Glomerular visceral epithelial cell (primary cell): ENCODE data around the gene PPP1R8.
"Not testable (repeated sequence)": the region's sequence is repeated elsewhere in the genome, so short reads cannot be mapped to it uniquely, and the experiment has no call there.

Experiments used
- DNase-seq: peaks from one replicate; pipeline ENCODE4 v3.0.0-alpha.2; 2016; ENCODE audit errors: extremely low spot score

The PPP1R8 gene

DNA sequence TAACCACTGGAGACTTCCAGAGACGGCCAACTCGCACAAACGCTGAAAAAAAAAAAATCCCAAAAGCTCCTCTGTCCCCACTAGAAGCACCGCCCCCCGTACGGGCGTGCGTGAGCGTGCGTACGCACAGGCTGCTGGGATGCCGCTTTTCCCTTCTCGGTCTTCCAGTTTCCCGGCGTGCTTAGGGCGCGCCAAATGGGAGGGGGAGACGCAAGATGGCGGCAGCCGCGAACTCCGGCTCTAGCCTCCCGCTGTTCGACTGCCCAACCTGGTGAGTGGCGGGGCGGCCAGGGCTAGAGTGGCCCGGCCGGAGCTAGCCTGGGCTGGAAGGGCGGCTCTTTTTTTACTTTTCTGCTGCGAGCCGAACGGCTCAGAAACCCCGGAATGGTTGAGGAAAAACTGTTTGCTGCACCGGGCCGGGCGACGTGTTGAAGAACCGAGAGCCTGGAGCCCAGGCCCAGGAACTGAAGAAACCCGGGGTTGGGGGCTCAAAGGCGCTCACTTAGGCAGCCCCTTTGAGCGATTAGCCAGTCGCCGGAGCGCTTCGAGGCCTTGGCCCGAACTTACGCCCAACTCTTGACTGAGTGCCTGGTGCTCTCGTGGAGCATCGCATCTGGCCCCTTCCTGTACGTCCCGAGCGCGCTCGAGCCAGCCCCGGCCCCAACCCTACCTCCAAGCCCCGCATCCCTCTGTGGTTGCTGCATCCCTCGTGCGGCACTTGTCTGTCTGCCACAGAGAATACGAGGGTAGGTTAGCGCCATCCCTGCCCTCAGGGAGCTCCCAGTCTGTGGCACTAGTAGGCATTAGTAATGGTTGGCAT, at the start of gene PPP1R8:
TSS of gene PPP1R8 (plus strand) at position 162 of the 820 bp plus-strand sequence. CDS start at position 216, 54 bp downstream.
- DNase-seq: peak; percentile 95

- DNase-seq: no peak
Measured at GRCh38 chr1:27782950-27783349, 47.6 kb upstream of the PPP1R8 start.

DNA sequence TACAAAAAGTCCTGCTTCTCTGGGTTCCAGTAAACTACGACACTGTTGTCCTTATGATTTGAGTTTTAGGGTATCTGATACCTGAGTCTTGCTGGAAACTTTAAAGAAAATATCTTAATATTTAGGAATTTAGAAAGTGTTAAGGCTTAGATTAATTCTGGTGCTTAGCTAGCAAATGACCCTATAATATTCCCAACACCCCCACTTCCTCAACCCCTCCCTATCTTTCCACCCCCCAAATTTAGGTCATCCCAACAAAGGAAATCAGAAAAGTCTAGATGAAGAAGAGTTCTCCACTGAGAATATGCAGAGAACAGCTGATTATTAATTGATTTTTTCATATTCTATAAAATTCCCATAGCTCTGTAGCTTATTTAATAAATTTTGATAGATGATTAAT, 45.9 kb upstream of the PPP1R8 start:
- no peak for DNase-seq

DNA sequence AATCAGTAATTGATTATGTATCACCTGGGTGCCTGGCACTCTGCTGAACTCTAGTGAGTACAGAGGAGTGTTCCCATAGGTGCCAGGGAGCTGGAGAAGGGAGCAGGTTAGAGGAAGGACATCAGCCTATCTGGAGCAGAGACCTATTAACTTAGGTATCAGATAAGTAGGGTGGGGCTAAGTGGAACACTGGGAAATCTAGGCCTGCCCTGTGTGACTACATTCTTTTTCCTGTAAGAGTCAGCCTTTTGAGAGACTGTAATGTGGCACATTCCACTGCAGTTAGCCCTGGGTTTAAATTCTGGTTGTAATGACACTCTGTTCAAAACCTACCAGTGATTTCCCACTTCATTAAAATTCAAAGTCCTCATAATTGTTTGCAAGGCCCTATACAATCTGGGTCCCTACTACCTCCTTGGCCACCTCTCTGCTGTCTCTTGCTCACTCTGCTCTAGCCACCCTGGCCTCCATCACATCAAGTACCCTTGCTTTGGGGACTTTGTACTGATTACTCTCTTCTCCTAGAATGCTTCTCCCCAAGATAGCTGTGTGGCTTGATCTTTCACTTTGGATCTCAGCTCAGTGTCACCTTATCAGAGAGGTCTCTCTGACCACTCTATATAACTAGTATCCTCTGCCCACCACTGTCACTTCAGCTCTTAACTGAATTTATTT, 44.7 kb upstream of the PPP1R8 start:
- DNase-seq: peak; percentile 8

- no peak for DNase-seq
Measured at GRCh38 chr1:27787895-27788294, 42.7 kb upstream of the PPP1R8 start.

DNA sequence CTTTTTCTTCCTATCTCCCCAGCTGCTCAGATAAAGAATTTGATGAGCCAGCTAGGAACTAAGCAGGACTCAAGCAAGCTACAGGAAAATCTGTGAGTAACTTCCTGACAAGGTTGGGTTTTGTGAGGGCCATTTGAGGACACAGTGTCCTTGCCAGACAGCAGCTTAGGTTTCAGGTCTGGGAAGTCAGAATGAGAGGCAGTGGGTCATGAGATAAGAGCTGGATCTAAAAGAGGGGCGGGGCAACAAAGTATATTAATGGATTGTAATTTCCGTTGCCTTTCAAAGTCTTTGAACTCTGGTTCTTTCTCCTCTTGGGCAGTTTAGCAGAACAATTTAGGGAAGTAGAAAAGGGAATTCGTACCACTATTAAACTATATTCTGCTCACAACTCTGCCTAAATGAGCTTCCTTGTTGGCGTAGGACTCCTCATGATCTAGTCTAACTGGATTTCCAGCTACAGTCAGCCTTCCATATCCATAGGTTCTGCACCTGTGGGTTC, 41.0 kb upstream of the PPP1R8 start:
- no peak for DNase-seq

DNA sequence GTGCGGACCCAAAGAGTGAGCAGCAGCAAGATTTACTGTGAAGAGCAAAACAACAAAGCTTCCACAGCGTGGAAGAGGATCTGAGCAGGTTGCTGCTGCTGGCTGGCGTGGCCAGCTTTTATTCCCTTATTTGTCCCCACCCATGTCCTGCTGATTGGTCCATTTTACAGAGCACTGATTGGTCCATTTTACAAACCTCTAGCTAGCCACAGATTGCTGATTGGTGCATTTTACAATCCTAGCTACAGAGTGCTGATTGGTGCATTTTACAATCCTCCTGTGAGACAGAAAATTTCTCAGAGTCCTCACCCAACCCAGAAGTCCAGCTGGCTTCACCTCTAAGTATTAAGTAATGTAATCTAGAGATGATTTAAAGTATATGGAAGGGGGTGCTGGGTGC, 40.3 kb upstream of the PPP1R8 start:
- not testable (repeated sequence) for DNase-seq

DNA sequence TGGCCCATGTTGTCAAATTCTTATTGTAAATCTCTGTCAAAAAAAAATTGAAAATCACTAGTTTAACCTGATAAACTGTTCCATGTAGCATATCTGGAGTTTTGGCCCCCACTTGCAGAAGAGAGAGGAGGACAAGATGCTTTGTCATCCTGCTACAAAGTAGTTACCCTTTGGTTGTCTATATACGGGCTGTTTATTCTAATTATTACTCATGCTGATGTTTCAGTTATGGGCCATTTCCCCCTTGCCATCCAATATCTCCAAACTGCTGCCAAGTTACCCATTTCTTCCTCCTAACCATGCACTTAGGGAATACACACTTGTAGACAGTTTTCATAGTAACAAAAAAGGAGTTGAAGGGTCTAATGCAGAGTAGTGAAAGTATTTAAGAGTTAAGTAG, 35.0 kb upstream of the PPP1R8 start:
- DNase-seq: no peak

DNA sequence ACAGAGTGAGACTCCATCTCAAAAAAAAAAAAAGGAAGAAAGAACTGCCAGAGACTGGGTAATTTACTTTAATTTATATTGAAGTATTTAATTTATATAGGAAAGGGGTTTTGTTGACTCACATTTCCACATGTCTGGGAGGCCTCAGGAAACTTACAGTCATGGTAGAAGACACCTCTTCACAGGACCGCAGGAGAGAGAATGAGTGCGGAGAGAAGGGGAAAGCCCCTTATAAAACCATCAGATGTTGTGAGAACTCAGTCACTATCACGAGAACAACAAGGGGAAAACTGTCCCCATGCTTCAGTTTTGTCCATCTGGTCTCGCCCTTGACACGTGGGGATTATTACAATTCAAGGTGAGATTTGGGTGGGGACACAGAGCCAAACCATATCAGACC, 25.8 kb upstream of the PPP1R8 start:
- DNase-seq: no peak

DNA sequence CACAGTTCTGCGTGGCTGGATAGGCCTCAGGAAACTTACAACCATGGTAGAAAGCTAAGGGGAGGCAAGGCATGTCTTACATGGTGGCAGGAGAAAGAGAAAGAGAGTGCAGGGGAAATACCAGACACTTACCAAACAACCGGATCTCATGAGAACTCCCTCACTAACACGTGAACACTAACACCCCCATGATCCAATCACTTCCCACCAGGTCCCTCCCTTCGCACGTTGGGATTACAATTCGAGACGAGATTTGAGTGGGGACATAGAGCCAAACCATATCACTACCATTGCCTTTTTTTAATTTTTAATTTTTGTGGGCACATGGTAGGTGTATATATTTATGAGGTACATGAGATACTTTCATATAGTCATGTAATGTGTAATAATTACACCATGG, 23.8 kb upstream of the PPP1R8 start:
- DNase-seq: no peak

DNA sequence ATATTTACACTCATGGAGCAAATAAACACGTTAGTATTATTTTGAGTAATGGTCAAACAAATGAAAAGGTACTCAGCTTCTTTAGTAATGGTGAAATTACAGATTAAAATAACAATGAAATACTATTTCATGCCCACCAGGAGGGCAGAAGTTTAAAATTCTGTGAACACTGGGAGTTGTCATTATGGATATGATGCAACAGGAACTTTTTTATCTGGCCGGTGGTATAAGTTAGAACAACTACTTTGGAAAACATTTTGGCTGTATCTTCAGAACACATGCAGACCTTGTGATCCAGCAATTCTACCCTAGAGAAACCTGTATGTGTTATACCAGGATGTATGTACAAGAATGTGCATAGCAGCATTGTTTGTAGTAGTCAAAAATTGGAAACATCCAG, 23.2 kb upstream of the PPP1R8 start:
- no peak for DNase-seq

DNA sequence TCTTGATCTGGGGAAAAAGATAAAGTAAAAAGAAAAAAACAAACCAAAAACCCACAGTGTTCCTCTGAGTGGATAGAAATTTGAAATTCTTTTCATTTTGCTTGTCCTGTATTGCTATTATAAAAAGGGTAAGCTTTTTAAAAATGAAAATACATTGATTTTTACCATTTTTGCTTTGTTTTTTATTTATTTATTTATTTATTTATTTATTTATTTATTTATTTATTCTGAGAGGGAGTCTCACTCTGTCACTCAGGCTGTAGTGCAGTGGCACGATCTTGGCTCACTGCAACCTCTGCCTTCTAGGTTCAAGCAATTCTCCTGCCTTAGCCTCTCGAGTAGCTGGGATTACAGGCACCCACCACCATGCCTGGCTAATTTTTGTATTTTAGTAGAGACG, 22.5 kb upstream of the PPP1R8 start:
- DNase-seq: not testable (repeated sequence)

- no peak for DNase-seq
Measured at GRCh38 chr1:27809883-27810282, 20.7 kb upstream of the PPP1R8 start.

- DNase-seq: no peak
Measured at GRCh38 chr1:27811741-27812500, 18.7 kb upstream of the PPP1R8 start.

DNA sequence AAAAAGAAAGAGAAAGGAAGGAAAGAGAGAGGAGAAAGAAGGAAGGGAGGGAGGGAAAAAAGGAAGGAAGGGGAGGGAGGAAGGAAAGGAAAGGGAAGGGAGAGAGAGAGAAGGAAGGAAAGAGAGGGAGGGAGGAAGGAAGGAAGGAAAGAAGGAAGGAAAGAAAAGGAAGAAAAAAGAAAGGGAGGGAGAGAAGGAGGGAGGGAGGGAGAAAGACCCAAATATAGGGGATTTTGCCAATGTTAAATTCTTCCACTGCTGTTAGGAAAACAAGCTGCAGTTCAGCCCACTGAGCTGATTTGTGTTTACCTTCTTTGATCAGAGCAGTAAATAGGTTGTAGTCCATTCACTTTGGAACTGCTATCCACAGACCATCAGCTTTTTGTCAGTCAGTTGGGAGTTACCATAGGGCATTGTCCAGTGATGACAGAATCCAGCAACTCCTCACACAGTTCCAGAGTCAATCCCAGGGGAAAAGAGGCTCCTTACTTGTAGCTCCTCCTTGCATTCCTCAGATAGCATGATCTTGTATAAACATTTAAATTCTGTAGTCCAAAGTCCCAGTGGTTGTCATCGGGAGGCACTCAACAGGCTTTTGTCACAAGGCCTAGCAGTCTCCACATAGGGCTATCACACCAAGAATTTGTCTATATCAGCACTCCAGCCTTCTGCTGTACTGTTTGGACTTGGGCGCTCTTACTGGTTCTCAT, 13.5 kb upstream of the PPP1R8 start:
- DNase-seq: no peak

- no peak for DNase-seq
Measured at GRCh38 chr1:27821761-27822315, 8.7 kb upstream of the PPP1R8 start.

DNA sequence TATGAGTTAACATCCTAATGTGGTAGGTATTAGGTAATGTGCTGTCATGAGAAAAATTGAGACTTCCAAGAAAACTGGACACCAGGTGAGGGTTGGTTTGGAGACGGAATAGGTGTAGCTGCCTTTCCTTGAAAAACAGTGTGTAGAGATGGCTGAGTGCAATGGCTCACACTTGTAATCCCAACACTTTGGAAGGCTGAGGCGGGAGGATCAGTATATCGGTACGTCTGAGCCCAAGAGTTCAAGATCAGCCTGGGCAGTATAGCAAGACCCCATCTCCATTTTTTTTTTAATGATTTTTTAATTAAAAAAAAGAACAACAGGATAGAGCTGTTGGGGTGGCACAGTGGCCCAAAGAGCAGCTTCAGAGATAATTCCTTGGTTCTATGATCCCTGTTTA, 6.8 kb upstream of the PPP1R8 start:
- no peak for DNase-seq

- DNase-seq: no peak
Measured at GRCh38 chr1:27824411-27824810, 6.2 kb upstream of the PPP1R8 start.

GRCh38 chr1:27829339-27829960, 1.1 kb upstream of the PPP1R8 start:
- DNase-seq: not testable (repeated sequence)

GRCh38 chr1:27831568-27832410, 1.2 kb downstream of the PPP1R8 start:
- peak; percentile 8 for DNase-seq
